ENCODE results near the gene UCHL3.

The UCHL3 gene

DNA sequence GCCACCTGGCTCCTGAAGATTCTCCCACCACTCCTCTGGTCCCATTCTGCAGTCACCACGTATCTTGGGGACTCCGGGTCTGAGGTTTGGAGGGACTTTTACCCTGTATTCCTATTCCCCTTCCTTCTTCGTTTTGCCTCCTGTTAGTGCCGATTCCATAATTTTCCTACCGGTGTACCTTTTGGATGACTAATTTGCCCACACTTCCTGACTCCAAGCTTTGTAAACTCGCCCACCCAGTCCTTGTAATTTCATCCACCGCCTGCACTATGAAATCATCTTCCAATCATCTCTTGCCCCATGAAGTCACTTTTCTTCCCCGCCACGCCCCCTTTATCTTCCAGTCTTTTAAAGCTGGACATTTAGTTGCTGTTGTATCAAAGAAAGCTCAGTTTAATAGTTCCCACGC, 572 bp downstream of the UCHL3 start:
- no peak for DNase-seq

DNA sequence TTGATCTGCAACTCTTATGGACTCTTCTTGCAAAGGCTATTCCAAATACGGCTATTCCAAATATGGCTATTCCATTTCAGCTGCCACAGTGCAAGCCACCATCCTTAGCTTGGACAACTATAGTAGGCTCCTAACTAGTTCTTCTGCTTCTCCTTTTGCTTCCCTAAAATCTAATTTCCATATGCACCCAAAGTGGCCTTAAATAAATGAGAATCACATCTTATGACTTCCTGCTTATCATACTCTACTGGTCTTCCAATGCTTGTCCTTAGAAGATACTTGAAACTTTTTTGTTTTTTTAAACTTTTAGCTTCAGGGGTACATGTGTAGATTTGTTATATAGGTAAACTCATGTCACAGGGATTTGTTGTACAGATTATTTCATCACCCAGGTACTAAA, 4.9 kb downstream of the UCHL3 start:
- no peak for DNase-seq

DNA sequence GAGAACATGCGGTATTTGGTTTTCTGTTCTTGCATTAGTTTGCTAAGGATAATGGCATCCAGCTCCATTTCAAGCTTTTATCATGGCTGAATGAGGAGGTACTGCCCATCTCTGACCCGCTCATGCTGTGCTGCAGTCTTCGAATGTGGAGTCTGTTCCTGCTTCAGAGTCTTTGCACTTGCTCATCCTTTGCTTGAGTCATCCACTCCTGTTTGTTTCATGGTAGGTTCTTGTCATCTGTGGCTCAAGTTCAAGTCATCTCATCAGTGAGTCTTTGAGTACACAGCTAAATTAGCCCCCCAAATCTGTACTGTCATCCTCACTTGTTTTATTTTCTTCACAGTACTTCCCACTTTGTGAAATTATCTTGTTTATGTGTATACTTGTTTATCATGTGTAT, 5.4 kb downstream of the UCHL3 start:
- no peak for DNase-seq

DNA sequence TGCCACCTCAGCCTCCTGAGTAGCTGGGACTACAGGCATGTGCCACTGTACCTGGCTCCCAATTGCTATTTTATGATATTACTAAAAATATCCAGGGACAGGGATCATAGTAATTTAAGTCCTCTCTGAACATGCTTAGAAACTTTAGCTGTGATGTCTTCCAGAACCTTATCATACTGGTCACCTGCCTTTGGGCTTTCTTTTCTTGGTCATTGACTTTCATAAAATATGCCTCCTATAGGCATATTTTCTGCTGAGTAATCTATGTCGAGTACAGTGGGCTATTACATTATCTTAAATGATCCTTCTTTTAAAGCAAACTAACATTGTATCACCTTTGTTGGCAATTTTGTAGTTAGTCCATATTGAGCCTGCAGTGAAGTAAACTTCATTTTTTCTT, 6.2 kb downstream of the UCHL3 start:
- DNase-seq: no peak

DNA sequence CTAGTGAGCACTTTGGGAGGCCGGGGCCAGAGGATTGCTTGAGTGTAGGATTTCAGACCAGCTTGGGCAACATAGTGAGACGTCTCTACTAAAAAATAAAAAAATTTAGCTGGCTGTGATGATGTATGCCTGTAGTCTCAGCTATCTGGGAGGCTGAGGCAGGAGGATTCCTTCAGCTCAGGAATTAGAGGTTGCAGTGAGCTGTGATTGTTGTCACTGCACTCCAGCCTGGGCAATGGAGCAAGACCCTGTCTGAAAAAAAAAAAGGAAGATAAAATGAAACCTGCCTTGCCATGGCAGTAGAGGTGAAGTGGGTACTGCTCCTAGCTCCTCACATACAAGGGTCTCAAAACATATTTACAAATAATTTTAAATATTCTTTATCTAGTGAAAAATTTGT, 7.4 kb downstream of the UCHL3 start:
- DNase-seq: no peak

DNA sequence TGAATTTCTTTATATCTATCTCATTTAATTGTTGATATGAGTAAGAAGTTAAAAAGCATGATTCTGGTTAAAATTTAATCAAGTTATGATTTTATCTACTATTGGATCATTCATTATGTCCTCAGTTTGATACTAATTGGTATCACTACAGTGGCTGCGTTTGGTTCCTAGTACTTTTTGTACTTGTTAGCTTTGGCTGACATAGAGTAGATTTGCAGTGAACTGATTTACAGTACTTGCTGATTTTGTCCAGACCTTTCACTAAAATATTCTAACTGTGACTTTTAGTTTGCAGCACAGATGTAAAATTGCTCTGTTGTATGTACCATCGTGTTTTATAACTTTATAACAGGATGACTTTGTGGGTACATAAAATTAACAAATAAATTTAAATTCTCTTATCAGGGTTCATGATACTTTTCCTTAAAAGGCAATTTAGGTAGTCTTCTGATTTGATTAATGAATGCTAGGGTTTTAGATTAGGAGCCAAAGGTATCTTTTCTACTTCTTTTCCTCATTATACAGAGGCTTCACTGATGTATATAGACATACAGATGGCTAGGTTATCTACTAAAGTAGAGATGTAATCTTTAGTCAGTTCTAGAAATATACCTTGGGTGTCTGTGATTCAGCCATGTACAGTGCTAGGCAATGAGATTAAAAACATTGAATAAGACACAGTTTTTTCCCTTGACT, 8.7 kb downstream of the UCHL3 start:
- DNase-seq: no peak

DNA sequence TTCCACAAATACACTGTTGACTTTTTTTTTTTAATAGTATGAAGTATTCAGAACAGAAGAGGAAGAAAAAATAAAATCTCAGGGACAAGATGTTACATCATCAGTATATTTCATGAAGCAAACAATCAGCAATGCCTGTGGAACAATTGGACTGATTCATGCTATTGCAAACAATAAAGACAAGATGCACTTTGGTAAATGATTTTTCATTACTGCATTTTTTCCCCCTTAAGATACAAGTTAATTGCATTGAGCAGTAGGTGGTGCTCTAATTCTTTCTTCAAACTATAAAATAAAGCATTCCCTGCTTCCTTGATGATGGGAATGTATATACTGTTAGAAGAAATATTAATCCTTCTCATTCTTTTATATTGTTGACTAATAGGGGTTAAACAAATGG, 17.1 kb downstream of the UCHL3 start:
- peak; percentile 30 for DNase-seq

DNA sequence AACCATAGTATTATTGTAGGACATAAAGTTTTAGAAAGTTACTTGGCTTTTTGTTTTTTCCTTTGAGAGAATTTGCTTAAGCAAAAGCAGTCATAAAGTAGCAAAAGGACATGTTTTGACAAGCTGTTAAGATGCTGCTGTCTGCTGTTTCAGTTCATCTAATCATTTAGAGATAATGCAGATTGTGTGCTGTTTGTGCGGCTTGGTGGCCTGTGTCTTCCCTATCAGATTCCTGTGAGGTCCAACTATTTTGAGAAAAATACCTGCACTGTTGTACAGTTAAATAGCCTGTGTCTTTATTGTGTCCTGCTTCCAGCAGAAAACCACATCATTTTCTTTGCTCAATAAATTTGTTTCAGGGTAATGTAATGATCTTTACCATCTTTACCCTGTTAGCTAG, 20.0 kb downstream of the UCHL3 start:
- no peak for DNase-seq

DNA sequence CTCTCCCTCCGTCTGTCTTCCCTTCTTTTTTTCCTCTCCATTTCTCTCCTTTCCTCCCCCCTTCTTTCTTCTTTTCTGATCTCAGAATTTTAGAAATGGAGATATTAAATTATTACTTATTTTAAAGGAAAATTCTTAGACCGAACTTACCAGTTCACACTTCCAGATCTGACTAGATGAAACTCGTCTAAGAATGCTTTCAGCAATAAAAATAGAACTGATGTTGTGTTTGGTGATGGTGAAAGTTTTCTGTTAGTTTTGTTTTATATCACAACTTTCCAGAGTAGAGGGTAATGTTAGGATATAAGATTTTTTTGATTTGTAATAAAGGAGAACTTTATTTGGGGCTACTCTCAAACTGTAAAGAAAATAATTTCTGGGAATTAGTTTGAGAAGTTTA, 29.9 kb downstream of the UCHL3 start:
- no peak for DNase-seq

DNA sequence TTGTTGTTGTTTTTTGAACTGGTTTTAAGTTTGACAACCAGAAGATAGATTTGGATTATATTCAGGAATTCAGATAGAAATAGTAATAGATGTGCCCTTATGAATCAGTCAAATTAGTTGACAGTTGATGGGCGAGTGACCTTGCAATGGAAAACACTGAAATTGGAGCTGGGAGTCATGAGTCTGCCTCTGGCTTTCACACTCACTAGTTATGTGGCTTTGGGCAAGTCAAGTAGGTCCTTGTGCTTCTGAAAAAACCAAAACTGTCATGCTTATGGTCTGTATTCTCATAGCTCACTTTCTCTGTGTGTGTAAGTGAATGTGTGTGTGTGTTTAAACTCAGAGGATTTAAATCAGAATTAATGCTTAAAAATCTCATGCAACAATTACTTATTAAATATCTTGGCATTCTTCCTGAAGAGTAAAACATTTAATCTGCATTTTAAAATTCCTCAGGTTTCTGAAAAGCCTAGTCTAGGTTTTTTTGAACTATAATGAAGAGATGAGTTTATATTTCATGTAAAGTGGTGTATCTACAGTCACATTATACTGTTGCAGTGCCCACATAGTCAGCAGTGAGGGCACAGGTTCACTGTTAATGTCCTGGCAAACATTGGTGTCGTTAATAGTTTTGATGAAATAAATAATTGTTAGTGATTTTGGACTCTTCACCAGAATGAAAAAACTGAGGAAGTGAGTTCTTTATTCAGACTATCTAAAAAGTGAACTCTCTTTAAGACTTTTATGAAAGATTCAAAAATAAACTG, 32.5 kb downstream of the UCHL3 start:
- no peak for DNase-seq

DNA sequence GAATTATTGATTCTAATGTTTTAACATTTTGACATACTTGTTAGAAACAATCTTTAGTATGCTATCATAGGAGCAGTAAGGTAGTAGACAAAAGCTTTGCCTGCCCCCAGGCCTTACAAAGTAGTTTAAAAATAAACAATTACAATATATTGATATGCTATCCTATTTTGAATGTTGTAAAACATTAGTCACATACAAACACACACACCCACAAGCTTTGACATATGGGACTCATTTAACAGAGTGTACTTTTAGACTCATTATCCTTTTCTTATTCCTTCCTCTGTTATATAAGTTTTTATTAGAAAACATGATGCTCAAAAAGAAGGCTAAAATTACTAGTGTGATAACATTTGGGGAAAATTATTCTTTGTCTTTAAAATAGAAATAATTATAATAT, 33.5 kb downstream of the UCHL3 start:
- DNase-seq: no peak

DNA sequence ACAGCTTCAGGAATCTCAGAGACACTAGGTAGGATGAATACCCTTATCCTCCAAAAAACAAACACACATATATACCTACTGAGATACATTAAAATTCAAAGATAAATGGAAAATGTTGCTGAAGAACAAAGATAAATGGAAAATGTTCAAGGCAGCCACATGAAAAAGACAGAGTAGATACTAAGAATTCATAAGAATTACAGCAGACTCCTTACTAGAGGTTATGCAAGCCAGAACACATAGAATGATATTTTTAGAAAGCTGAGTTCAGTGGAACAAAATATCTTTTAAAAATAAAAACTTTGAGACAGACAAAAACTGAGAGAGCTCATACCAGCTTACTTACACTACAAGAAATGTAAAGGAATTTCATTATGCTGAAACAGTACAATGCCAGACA, 35.6 kb downstream of the UCHL3 start:
- DNase-seq: no peak

DNA sequence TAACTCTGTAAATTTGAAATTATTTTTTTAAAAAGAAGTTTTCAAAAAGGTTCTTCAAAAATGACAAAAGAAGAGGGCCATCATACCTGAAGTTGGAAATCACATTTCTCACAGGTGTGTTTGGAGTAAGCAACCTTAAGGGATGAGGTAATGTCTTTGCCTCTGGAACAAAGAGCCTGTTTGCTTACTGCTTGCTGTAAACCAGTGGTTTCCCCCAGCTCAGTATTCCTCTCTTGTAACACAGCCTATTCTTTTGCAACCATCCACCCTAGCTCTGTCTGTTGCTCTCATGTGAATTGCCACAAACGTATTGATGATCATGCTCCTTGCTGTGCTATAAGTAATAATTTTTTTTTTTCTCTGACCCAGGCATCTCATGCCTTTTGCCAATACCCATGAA, 38.1 kb downstream of the UCHL3 start:
- DNase-seq: peak; percentile 51

DNA sequence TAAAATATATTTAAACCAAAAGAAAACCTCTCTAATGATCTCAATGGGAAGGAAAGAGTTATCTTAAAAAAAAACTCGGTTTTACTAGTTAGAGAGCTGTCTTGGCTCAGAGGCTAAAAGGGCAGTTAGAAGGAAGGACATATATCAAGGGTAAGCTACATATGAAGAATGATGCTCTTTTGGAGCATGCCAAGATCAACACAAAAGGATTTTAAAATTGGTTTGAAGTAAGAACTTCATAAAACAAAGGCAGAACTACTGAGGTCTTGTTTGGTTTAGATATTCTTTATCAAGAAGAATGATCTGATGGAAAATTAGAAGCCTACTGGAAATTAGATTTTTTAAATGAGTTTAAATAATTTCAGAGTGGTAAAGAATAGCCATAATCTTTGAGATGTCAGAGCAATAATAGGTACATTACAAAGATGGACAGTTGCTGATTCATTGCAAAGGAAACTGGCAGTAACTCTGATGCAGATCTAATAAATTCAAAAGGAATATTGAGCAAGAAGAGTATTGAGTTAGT, 47.1 kb downstream of the UCHL3 start:
- DNase-seq: no peak

DNA sequence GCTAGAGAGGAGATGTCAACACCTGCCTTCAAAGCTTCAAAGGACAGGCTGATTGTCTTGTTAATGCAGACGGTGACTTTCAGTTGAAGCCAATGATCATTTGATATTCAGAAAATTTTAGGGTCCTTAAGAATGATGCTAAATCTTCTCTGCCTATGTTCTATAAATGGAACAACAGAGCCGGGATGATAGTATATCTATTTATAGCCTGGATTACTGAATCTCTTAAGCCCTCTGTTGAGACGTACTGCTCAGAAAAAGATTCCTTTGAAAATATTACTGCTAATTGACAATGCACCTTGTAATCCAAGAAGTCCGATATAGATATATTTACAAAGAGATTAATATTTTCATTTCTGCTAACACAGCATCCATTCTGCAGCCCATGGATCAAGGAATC, 50.8 kb downstream of the UCHL3 start:
- DNase-seq: no peak

DNA sequence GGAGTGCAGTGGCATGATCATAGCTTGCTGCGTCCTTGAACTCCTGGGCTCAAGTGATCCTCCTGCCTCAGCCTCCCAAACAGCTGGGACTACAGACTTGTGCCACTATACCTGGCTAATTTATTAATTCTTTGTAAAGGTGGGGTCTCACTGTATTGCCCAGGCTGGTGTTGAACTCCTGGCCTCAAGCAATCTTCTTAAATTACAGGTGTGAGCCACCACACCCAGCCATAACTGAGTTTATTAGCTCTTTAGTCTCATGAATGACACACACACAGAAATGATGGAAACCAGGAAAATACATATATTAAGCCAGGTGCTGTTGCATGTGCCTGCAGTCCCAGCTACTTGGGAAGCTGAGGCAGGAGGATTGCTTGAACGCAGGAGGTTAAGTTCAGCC, 53.4 kb downstream of the UCHL3 start:
- DNase-seq: no peak

DNA sequence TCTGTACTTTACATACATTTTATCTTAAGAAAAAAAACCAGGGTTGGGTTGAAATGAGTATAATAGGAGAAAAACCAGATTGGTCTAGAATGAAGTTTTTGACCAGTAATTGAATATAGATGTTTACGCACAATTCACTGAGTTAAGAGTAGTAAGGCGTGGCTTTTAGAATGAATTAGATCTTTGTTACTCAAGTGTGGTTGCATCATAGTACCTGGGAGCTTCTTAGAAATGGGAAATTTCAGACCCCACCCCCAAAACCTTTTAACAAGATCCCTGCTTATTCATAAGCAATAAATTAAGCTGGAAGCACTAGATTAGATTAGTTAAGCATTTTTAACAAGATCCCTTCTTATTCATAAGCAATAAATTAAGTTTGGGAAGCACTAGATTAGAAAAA, 57.9 kb downstream of the UCHL3 start:
- no peak for DNase-seq

DNA sequence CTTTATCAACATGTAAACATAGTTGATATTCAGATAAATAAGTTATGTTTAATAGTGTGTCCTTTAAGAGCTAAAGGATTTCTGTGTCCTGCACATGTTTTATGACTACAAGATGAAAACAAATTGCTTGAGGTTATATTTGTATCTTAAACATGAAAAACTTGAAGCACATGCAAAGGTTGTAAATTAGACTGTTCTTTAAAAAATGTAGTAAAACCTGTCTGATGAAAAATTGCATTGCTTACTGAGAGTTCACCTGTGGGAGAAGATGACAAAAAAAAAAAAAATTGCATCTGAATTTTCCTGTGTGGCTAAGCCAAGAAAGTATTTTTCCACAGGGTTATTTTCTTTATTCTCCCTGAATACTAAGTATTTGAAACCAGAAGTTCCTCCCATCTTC, 60.9 kb downstream of the UCHL3 start:
- DNase-seq: no peak

DNA sequence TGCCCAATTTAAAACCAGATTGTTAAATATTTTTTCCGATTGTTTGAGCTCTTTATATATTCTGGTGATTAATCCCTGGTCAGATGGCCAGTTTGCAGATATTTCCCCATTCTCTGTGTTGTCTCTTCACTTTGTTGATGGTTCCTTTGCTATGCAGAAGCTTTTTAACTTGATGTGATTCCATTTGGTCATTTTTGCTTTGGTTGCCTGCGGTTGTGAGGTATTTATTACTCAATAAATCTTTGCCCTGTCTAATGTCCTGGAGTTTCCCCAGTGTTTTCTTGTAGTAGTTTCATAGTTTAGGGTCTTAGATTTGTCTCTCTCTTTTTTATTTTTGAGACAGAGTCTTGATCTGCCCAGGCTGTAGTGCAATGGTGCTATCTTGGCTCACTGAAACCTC, 62.8 kb downstream of the UCHL3 start:
- DNase-seq: no peak

DNA sequence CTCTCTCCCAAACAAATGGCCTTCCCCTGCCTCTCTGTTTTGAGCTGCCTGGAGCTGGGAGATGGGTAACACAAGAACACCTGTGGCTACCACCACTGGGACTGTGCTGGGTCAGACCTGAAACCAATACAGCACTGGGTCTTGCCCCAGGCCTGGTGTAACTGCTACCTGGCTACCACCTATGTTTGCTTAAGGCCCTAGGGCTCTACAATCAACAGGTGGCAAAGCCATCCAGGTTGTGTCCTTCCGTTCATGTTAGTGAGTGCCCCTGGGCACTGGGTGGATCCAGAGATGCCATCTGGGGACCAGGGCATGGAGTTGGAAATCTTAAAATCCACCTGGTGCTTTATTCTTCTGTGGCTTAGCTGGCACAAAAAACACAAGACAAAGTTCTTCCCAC, 67.6 kb downstream of the UCHL3 start:
- no peak for DNase-seq

DNA sequence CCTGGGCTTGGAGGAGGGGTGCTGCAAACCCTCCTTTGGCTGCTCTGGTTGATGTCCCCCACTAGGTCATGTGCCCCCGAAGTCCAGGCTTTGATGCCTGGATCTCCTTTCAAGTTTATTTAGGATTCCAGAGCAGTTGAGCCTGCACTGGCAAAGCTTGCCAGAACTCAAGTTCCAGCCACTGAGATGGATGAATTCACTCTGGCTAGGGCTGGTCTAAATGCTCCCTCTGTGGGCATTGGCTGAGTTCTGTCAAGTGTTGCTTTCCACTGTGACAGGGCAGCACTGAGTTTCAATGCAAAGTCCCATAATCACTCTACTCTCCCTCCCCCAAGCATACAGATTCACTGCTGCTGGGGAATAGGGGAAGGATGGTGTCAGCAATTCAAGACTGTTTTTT, 68.7 kb downstream of the UCHL3 start:
- DNase-seq: no peak

DNA sequence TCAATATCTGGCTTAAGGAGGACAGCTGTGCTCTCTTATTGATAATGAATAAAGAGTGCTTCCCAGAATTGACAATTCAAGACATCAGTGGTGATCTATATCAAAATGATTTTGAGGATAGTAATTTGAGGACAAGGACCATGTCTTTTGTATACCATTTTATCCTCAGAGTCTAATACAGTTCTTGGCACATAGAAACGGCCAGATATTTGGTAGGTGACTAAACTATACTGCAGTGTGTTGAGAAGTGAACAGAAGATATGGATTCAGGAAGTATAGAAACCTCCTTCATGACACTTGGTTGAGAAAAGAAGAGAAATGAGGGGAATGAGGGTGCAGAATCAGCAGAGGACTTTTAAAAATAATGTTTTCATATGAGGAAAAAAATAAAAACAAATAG, 70.4 kb downstream of the UCHL3 start:
- DNase-seq: no peak

DNA sequence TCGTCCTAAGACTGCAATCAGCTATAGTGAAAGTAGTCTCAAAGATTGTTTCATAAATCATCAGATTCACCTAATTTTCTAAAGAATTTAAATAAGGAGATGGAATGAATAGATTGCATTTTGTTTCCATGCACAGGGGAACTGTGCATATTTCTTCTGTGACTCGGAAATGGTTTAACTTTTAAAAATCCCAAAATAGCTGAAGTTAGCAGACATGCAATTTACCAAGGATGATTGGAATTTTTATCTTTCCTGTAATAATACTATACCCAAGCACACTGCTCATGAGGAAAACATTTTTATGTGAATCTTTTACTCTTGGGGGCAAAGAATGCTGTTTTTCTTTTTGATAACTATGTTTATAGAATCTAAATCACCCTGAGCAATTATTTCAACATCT, 71.6 kb downstream of the UCHL3 start:
- DNase-seq: no peak

DNA sequence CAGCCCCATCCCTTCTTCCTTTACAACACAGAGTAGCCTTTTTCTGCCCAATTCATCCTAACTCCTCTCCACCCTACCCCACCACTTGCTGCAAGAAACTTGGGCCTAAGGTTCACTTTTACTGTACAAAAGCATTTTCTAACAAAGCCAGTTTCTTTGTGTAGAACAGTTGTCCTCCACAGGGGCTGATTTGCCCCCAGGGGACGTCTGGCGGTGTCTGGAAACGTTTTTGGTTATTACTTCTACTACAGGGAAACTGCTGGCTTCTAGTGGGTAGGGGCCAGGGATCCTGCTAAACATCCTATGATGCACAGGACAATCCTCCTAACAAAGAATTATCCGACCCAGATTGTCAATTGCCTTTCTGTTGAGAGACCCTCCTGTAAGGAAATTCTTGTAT, 79.2 kb downstream of the UCHL3 start:
- DNase-seq: no peak

DNA sequence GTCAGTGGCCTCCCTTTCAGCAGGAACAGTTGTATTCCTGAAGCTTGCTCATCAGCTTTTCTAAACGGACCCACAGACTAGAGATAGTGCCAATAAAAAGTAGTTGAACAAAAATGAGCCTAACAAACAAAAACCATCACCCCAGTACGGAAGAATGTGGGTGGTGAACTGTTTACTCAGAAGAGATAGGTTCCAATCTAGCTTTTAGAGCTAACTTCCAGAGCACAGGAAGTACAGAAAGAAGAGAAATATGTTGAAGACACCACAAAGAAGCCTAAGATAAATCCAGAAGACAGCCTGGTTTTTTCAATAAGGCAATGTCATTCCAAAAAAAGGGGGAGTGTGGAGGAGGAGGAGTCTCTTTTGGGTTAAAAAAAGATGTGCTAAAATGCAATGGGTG, 83.7 kb downstream of the UCHL3 start:
- no peak for DNase-seq
